DND-41 (cell line): ENCODE measurements around the gene TXNDC2.

Experiments
- ATAC-seq: fragments of 200-7000 bp; cut with Tn5 transposase; 3 replicates; pipeline ENCODE4 v1.9.1; 2021; ENCODE audit warnings: low read depth; ENCODE audit not compliant: insufficient read depth
- DNase-seq: peaks from one replicate; pipeline ENCODE4 v3.0.0-alpha.2; 2020
- H2AFZ ChIP-seq: 2 replicates; pipeline ENCODE4 v1.6.0; 2012; ENCODE audit warnings: low read depth, low read length
- H3K27ac ChIP-seq: 2 replicates; pipeline ENCODE4 v1.5.1; 2012; ENCODE audit warnings: low read length, inconsistent platforms
- H3K27me3 ChIP-seq: fragments of 200-600 bp; sonication (generic); 2 replicates; pipeline ENCODE4 v1.6.0; 2012; ENCODE audit warnings: low read length, mild to moderate bottlenecking, inconsistent platforms; ENCODE audit not compliant: insufficient read depth, poor library complexity
- H3K36me3 ChIP-seq: 2 replicates; pipeline ENCODE4 v1.5.1; 2012; ENCODE audit warnings: low read length, inconsistent platforms; ENCODE audit not compliant: insufficient read depth
- H3K4me1 ChIP-seq: 2 replicates; pipeline ENCODE4 v1.5.1; 2012; ENCODE audit warnings: mild to moderate bottlenecking, low read length; ENCODE audit not compliant: insufficient read depth
- H3K4me2 ChIP-seq: 2 replicates; pipeline ENCODE4 v1.6.0; 2012; ENCODE audit warnings: mild to moderate bottlenecking, moderate library complexity, low read length, inconsistent platforms; ENCODE audit not compliant: insufficient read depth
- H3K4me3 ChIP-seq, 2 experiments: fragments of 200-600 bp in 1 of 2; shearing (Covaris generic) in 1 of 2; 2 replicates each; pipeline ENCODE4 v1.5.1; 2012 to 2016; ENCODE audit warnings: inconsistent platforms in 2 of 2, low read length in 2 of 2, mild to moderate bottlenecking in 2 of 2, low read depth in 1 of 2, moderate library complexity in 1 of 2
- H3K79me2 ChIP-seq: 2 replicates; pipeline ENCODE4 v1.6.0; 2012; ENCODE audit warnings: low read length, inconsistent platforms; ENCODE audit not compliant: insufficient read depth
- H3K9ac ChIP-seq: 2 replicates; pipeline ENCODE4 v1.6.0; 2012; ENCODE audit warnings: low read depth, mild to moderate bottlenecking, inconsistent platforms, low read length, moderate library complexity
- H3K9me3 ChIP-seq: 2 replicates; pipeline ENCODE4 v1.5.1; 2012; ENCODE audit warnings: low read length, moderate library complexity, mild to moderate bottlenecking, inconsistent platforms; ENCODE audit not compliant: insufficient read depth, severe bottlenecking
- H4K20me1 ChIP-seq: 2 replicates; pipeline ENCODE4 v1.6.0; 2012; ENCODE audit warnings: low read length; ENCODE audit not compliant: insufficient read depth
- EZH2 ChIP-seq: IDR thresholded peaks from 3 replicates; pipeline ENCODE4 v1.6.1; 2012; ENCODE audit warnings: borderline replicate concordance, low read depth, mild to moderate bottlenecking, moderate library complexity, low read length, inconsistent platforms; ENCODE audit not compliant: severe bottlenecking
- TF ChIP-seq, protein P1 (sequence below): IDR thresholded peaks from 2 replicates; pipeline ENCODE4 v1.5.1; 2012; ENCODE audit warnings: borderline replicate concordance, low read length, moderate library complexity, mild to moderate bottlenecking; ENCODE audit not compliant: poor library complexity, severe bottlenecking; ENCODE audit errors: extremely low read depth

Gene TXNDC2

DNA sequence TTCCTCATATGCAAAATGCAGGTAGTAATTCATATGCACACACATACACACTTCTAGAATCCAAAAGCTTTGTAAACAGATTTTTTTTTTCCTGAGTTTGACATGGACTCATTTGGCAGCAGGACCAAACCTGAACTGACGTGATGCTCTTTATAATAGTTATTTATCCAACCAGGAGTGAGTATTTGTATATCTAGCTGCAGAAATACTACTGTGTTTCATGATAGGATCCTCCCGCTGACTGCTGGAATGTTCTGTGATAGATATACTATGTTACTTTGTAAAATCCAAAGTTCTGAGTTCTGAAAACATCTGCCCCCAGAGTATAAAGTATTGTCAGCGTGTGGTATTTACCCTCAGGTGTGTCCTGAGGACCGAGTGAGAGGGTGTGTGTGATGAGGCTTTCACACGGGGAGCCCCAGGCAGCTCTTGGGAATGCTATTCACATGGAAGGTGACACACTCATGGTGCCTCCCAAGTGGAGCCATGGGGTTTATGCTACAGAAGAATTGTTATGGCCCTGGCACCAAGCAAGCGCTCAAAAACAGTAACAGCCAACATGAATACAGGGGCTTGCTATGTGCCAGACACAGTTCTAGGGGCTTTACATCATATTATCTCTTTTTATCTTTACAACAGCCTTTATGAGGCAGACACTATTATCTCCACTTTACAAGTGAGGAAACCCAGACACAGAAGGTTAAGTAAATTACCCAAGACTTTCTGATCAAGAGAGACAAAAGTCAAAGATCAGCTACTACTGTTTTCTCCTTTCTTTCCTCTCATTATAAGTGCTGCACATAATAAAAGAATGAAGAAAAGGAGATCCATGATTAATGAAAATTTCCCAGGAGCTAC is 16.7 kb upstream of the TXNDC2 start:
- H3K27ac ChIP-seq = no peak overlapping the region
- no peaks in the 10 kb centered on the region for H3K27me3 ChIP-seq
- H3K9me3 ChIP-seq = peaks cover 8% of the 10 kb centered on the region
- no peaks in the 10 kb centered on the region for H4K20me1 ChIP-seq
- H2AFZ ChIP-seq = no peak overlapping the region
- DNase-seq (no peak), ATAC-seq (0 out of 3 replicates have a peak, but pooled peaks have one; percentile 5)
- H3K9ac ChIP-seq = no peak overlapping the region
- H3K36me3 ChIP-seq = no peaks in the 10 kb centered on the region
- no peaks in the 10 kb centered on the region for H3K79me2 ChIP-seq
- TF ChIP-seq, protein P1, sequence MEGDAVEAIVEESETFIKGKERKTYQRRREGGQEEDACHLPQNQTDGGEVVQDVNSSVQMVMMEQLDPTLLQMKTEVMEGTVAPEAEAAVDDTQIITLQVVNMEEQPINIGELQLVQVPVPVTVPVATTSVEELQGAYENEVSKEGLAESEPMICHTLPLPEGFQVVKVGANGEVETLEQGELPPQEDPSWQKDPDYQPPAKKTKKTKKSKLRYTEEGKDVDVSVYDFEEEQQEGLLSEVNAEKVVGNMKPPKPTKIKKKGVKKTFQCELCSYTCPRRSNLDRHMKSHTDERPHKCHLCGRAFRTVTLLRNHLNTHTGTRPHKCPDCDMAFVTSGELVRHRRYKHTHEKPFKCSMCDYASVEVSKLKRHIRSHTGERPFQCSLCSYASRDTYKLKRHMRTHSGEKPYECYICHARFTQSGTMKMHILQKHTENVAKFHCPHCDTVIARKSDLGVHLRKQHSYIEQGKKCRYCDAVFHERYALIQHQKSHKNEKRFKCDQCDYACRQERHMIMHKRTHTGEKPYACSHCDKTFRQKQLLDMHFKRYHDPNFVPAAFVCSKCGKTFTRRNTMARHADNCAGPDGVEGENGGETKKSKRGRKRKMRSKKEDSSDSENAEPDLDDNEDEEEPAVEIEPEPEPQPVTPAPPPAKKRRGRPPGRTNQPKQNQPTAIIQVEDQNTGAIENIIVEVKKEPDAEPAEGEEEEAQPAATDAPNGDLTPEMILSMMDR = no peak
- no peak for TF ChIP-seq EZH2
- H3K4me1 ChIP-seq = peaks cover 6% of the 10 kb centered on the region; the same call in 1 of the 2 replicates
- no peak overlapping the region for H3K4me3 ChIP-seq
- H3K4me2 ChIP-seq = no peak overlapping the region

DNA sequence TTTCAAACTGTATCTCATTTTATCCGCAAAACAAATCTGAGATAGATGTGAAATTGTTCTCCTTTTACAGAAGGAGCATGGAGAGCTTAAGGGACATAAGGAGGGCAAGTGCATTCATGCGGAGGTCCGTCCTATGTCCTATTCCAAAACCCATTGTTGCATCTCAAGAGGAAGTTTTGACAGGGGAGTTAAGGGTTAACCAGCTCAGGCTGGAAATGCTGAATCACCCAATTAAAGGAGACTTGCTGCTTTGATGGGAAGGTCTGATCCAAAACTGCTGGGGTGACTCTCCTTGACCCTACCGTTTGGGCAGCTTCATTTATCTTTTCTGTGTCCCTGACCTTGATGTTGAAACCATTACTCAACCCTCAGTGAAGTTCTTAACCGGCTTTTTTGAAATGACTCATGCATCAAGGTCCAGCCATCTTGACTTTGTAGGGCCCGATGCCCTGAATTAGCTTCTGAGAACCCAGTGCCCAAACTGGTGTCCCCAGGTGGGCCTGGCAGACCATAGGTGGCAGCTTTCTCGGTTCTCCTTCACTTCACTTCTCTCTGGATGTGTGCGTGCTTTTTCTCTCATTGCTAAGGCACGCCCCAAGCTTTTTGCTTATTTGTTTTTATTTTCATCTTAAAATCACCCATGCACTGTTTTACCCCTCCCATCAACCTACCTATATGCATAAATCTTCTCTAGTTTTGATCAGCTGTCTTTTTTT is 15.9 kb upstream of the TXNDC2 start:
- H3K27me3 ChIP-seq = no peaks in the 10 kb centered on the region
- H3K36me3 ChIP-seq = no peaks in the 10 kb centered on the region
- no peak for TF ChIP-seq EZH2
- TF ChIP-seq, protein P1 = no peak
- H3K79me2 ChIP-seq = no peaks in the 10 kb centered on the region
- H3K9me3 ChIP-seq = peaks cover 8% of the 10 kb centered on the region
- peaks cover 6% of the 10 kb centered on the region; the same call in 1 of the 2 replicates for H3K4me1 ChIP-seq
- no peak overlapping the region for H3K9ac ChIP-seq
- H4K20me1 ChIP-seq = no peaks in the 10 kb centered on the region
- DNase-seq (no peak), ATAC-seq (no peak)
- H2AFZ ChIP-seq = no peak overlapping the region
- no peak overlapping the region for H3K4me2 ChIP-seq
- no peak overlapping the region for H3K27ac ChIP-seq
- H3K4me3 ChIP-seq = no peak overlapping the region

DNA sequence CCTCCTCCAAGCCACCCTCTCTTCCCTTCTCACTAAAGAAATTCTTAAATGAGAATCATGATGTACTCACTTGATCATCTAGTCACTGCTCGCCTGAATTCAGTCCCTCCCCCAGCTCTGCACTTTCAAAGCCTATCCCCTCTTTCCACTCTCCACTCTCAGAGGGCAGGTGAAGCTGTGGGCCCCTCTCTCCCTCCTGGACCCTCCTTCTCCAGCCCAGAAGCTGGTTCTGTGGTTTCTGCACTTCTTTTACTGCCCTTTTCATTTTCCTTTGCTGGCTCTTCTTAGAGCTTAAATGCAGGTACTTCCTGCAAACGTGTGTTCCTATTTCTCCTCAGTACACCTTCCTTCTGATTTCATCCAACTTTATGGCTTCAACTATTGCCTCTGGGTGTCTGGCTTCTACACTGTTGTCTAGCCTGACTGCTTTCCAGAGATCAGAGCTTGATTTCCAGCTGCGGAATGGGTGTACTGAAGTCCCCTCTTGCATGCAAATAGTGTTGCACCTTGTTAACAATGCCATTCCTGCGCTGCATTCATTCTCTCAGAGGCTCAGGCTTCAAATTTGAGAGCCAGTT is 15.3 kb upstream of the TXNDC2 start:
- no peaks in the 10 kb centered on the region for H3K27me3 ChIP-seq
- no peaks in the 10 kb centered on the region for H3K79me2 ChIP-seq
- peaks cover 6% of the 10 kb centered on the region; the same call in 1 of the 2 replicates for H3K4me1 ChIP-seq
- no peak overlapping the region for H3K27ac ChIP-seq
- DNase-seq (no peak), ATAC-seq (no peak)
- no peaks in the 10 kb centered on the region for H4K20me1 ChIP-seq
- H2AFZ ChIP-seq = no peak overlapping the region
- H3K36me3 ChIP-seq = no peaks in the 10 kb centered on the region
- no peak overlapping the region for H3K4me3 ChIP-seq
- peaks cover 6% of the 10 kb centered on the region for H3K9me3 ChIP-seq
- H3K9ac ChIP-seq = no peak overlapping the region
- no peak overlapping the region for H3K4me2 ChIP-seq
- TF ChIP-seq, protein P1 = no peak
- TF ChIP-seq EZH2 = no peak
